ENCODE data around the gene RNASE2.

- TF ChIP-seq POLR2AphosphoS5 (IDR thresholded peaks at IDR 0.05) (no peak), CTCF (IDR thresholded peaks at IDR 0.05) (no peak), EP300 (IDR thresholded peaks at IDR 0.05) (no peak), POLR2A (IDR thresholded peaks at IDR 0.05) (no peak)
These were observed 31.5 kb downstream of the RNASE2 start for GRCh38 chr14:20986811-20987210.

Data from upper lobe of left lung (tissue), 4 donors.